HG03520 (cell line): Measurements from ENCODE around the gene AGXT.

Source experiments
- ATAC-seq: cut with Tn5 transposase; IDR thresholded peaks from one replicate; pipeline ENCODE4 v1.9.1; 2021; ENCODE audit warnings: mild to moderate bottlenecking, moderate library complexity; ENCODE audit not compliant: unreplicated experiment

AGXT gene

GRCh38 chr2:240925191-240925567, 56.6 kb downstream of the AGXT start:
- ATAC-seq, result no peak

GRCh38 chr2:240925568-240926515, 57.2 kb downstream of the AGXT start:
- no peak for ATAC-seq

DNA sequence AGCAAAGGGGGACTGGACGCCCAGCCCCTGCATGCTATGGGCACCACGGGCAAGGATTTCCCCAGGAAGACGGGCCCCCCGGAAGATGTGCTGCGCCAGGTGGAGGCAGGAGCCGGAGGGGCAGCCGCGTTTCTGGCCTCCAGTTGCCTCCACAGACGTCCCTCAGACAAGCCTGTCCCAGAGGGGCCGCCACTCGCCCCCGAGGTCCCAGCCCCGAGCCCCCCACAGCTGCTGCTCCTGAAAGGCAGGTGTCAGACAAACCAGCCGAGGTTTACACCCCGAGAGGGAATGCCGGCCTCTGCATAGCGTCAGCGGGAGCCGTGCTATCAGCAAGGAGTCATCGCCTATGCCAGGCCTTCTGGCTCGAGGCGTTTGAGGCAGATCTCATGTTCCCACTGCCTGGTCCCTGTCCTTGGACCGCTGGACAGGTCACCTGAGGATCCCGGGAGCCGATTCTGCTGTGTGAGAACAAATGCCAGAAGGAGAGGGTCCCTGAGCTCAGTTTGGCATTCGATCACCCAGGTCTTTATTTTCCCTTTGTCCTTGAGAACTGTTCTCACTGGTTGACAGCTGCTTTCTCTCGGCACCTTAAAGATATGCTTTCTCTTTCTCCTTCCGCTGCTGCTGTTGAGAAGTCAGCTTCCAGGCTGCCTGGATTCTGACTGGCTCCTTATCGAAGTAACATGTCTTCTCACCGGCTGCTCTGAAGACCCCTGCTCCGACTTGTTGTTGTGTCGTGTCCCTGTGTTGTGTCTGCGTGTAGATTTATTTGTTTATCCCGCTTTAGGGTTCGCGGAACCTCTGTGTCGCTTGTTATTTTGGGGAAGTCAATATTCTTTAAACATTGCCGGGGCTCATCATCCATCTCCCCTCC, 58.1 kb downstream of the AGXT start:
- no peak for ATAC-seq

GRCh38 chr2:240927390-240927781, 58.8 kb downstream of the AGXT start:
- ATAC-seq, result no peak

DNA sequence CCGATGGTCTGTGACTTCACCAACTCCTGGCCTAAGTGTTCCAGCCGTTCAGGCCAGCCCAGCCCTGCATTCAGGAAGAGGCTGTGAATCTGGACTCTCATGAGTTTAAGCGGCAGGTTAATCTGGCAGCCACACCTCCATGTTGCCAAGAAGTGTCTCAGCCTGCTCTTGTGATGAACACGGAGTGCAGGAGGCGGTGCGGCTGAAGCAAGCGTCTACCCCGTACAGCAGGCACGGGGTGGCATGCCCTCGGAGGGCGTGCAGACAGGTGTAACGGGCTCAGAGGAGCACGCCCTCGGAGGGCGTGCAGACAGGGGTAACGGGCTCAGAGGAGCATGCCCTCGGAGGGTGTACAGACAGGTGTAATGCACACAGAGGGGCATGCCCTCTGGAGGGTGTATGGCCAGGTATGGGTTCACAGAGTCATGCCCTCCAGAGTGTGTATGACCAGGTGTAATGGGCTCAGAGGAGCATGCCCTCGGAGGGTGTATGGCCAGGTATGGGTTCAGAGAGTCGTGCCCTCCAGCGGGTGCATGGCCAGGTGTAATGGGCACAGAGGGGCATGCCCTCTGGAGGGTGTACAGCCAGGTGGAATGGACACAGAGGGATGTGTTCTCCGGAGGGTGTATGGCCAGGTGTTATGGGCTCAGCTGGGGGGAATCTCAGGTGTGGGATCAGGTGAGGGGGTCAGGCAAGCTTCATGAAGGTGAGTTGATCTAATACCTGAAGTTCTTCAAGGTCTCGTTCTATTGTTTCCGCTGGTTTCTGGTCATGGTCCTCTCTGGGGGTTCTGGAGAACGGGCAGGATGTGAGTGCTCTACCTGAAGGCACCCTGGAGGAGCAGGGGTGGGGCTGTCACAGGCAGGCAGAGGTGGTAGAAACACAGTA, 60.1 kb downstream of the AGXT start:
- ATAC-seq, result no peak

DNA sequence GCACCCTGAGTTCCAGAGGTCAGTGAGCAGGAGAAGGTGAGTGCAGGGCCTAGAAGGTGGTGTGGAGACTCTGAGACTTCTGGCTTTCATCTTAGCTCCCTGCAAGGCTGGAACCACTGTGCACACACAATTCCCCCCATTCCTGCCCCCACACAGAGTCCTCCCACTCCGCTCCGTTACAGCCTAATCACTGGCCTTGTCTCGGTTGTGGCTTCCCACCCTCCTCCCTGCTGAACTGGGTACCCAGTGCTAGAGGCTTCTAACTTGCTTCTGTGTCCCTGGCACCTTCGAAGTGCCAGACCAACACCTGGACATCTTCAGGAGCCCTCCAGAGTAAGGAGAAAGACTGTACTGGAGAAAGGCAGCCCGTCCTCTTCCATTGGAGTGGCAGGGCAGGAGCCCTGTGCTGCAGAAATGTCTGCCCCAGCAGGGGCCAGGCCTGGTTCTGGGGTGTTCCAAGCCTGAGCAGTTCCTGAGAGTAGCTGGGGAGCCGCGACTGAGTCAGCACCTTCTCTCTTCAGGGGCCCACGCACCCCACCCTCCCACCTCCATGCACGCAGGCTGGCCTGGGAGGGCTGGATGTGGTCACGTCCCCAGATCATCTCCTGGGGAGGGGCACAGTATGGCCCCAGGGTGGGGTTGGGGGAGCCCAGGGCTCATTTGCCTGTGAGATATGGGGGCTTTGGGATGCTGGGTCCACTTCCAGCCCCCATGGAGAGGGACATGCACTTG, 60.9 kb downstream of the AGXT start:
- no peak for ATAC-seq
